Transverse colon (tissue), 4 donors: Measurements from ENCODE around the gene ELFN1. TPM values are rescaled to one million over a fixed set of nuclear protein-coding genes. Genes with fewer than 3 reads are reported as not detected.

Experiments
- DNase-seq: peaks from one replicate; pipeline ENCODE4 v3.0.0-alpha.2; 2019
- H3K27ac ChIP-seq, 4 donors: fragments of 200-600 bp; sonication (generic); 2 replicates each; pipeline ENCODE4 v1.5.1; 2016 to 2018; ENCODE audit warnings: inconsistent platforms in 4 of 4
- H3K27me3 ChIP-seq: fragments of 200-600 bp; sonication (generic); 2 replicates; pipeline ENCODE4 v1.5.1; 2017; ENCODE audit warnings: inconsistent platforms
- H3K36me3 ChIP-seq, 4 donors: fragments of 200-600 bp; sonication (generic); 2 replicates each; pipeline ENCODE4 v1.5.1; 2017 to 2019; ENCODE audit warnings: inconsistent platforms in 4 of 4
- H3K4me1 ChIP-seq, 4 donors: fragments of 200-600 bp; sonication (generic); 2 replicates each; pipeline ENCODE4 v1.5.1; 2017 to 2020; ENCODE audit warnings: inconsistent platforms in 4 of 4
- H3K4me3 ChIP-seq, 4 donors: fragments of 200-600 bp; sonication (generic); 1 replicate in 1 of 4; 2 replicates in 3 of 4; pipeline versions ENCODE4 v1.5.1 to v1.6.1; 2017 to 2019; ENCODE audit warnings: inconsistent platforms in 4 of 4
- H3K9me3 ChIP-seq, 2 donors: fragments of 200-600 bp; sonication (generic); 2 replicates each; pipeline ENCODE4 v1.5.1; 2017 to 2019; ENCODE audit warnings: inconsistent platforms in 2 of 2
- CTCF ChIP-seq, 5 experiments: fragments of 200-600 bp in 3 of 5; fragments of 450-650 bp in 2 of 5; sonication (generic) in 3 of 5; IDR thresholded peaks; 1 replicate in 2 of 5; 2 replicates in 3 of 5; pipeline ENCODE4 v1.5.1; 2016 to 2017; ENCODE audit warnings: antibody characterized with exemption in 5 of 5, inconsistent platforms in 3 of 5, mild to moderate bottlenecking in 2 of 5, moderate library complexity in 1 of 5
- EP300 ChIP-seq: sonication (generic); formaldehyde crosslinking; IDR thresholded peaks from one replicate; pipeline ENCODE4 v1.6.1; 2017; ENCODE audit warnings: antibody characterized with exemption, low read depth
- POLR2A ChIP-seq: fragments of 450-650 bp; IDR thresholded peaks from one replicate; pipeline ENCODE4 v1.6.1; 2016; ENCODE audit warnings: antibody characterized with exemption, mild to moderate bottlenecking, moderate library complexity
- POLR2AphosphoS5 ChIP-seq, 3 donors: sonication (generic); formaldehyde crosslinking; IDR thresholded peaks; one replicate each; pipeline ENCODE4 v1.6.1; 2016; ENCODE audit warnings: antibody characterized with exemption in 3 of 3
- WGBS, 2 donors: methylation state at CpG; one replicate each; pipeline ENCODE4 v1.1.5; 2018; ENCODE audit warnings: low coverage in 1 of 2; 5-methylcytosine and 5-hydroxymethylcytosine counted together
- in situ Hi-C, 4 donors: fragments of 200-750 bp; cut with MboI; loops; one replicate each; pipeline versions ENCODE4 v1.15.0 to v1.15.1; 2017; ENCODE audit warnings: low sequenced_read_pairs in 3 of 4, low pct_ligation_motif_present in 1 of 4, low pct_unique_long_range_greater_than_20kb in 1 of 4
- intact Hi-C: fragments of 100-400 bp; cut with DNase I; formaldehyde crosslinking; loops from one replicate; pipeline ENCODE4 v1.15.1; 2023; ENCODE audit warnings: low total_unique reads
- total RNA-seq, 4 donors: library from RNA; depleted of rRNA; stranded (reverse); fragments of >200 nt; gene quantifications; one replicate each; pipeline ENCODE4 v1.1.0, GENCODE V29; 2016

Gene ELFN1
- total RNA-seq, 4 donors from 2014 or later: 0.14 to 0.60 (median 0.32) TPM; not detected in 1

DNA sequence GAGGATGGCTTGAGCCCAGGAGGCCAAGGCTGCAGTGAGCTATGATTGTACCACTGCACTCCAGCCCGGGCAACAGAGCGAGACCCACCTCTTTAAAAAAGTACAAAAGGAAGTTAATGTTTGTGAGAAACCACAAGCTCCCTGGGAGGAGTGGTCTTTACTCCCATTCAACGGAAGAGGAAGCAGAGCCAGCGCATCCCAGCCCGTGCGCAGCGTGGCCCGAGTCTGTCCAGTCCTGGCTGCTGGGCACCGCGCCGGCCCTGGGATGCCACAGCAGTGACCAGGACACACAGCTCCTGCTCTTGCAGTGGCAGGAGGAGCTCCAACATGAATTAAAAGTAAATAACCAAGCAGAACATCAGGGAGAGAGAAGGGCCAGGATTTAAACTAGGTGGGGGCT lies 68.4 kb downstream of the ELFN1 start:
- no peak for TF ChIP-seq EP300
- TF ChIP-seq POLR2A: no peak
- TF ChIP-seq POLR2AphosphoS5 (IDR thresholded peaks at IDR 0.05): no peak
- TF ChIP-seq CTCF (IDR thresholded peaks at IDR 0.05): no peak
- no peak for DNase-seq
- WGBS, 2 donors: 20 to 70% methylated on average over 2 to 11 of the region's 11 CpGs
- H3K4me3 ChIP-seq: no peak overlapping the region
- no peak overlapping the region for H3K27ac ChIP-seq
- peaks cover 0 to 12% (median 10%) of the 10 kb centered on the region in 4 donors for H3K4me1 ChIP-seq
- in situ Hi-C loops: no loop called here
- H3K36me3 ChIP-seq: no peaks in the 10 kb centered on the region
- intact Hi-C loops: no loop called here
- peaks cover 22% of the 10 kb centered on the region for H3K27me3 ChIP-seq
- H3K9me3 ChIP-seq: no peaks in the 10 kb centered on the region

- Histone ChIP-seq H3K4me3 (no peak overlapping the region), H3K27ac (no peak overlapping the region), H3K4me1 (peaks cover 0 to 12% (median 10%) of the 10 kb centered on the region in 4 donors), H3K9me3 (no peaks in the 10 kb centered on the region), H3K36me3 (no peaks in the 10 kb centered on the region), H3K27me3 (peaks cover 18% of the 10 kb centered on the region)
- 90 to 100% methylated on average over 4 to 19 of the region's 19 CpGs for WGBS, 2 donors
- intact Hi-C loops: no loop called here
- TF ChIP-seq CTCF (IDR thresholded peaks at IDR 0.05): no peak
- TF ChIP-seq POLR2AphosphoS5 (IDR thresholded peaks at IDR 0.05): no peak
- TF ChIP-seq EP300: no peak
- no peak for TF ChIP-seq POLR2A
- DNase-seq: no peak
- in situ Hi-C loops: no loop called here
Observed at GRCh38 chr7:1738956-1739355, 68.9 kb downstream of the ELFN1 start.

DNA sequence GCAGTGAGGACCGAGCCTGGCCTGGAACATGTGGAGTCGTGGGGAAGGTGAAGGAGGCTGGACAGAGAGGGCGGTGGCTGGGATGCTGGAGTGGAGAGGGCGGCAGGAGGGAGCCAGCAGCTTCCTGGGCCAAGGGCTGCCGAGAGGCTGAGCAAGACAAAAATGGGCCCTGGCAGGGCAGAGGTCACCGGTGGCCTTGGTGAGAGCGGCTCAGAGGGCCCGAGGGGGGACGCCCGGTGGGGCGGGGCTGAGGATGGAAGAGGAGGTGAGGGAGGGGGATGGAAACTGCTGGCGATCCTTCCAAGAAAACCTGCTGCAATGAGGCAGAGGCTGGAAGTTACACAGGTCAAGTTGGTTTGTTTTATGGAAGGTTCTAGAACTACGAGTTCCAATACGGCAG lies 69.5 kb downstream of the ELFN1 start:
- Histone ChIP-seq H3K27me3 (peaks cover 11% of the 10 kb centered on the region), H3K27ac (no peak overlapping the region), H3K4me1 (peaks cover 0 to 12% (median 10%) of the 10 kb centered on the region in 4 donors), H3K36me3 (no peaks in the 10 kb centered on the region), H3K4me3 (no peak overlapping the region), H3K9me3 (no peaks in the 10 kb centered on the region)
- in situ Hi-C loops (no loop called here), intact Hi-C loops (no loop called here)
- no peak for TF ChIP-seq EP300
- no peak for TF ChIP-seq CTCF (IDR thresholded peaks at IDR 0.05)
- TF ChIP-seq POLR2AphosphoS5 (IDR thresholded peaks at IDR 0.05): no peak
- TF ChIP-seq POLR2A: no peak
- DNase-seq: no peak
- WGBS, 2 donors: 65 to 72% methylated on average over 3 to 14 of the region's 14 CpGs

- 92% methylated on average over 16 of the region's 17 CpGs; no CpG with 5 or more reads in 1 of the 2 donors for WGBS, 2 donors
- no peak for TF ChIP-seq POLR2A
- no peak for TF ChIP-seq EP300
- no peak for TF ChIP-seq CTCF (IDR thresholded peaks at IDR 0.05)
- TF ChIP-seq POLR2AphosphoS5 (IDR thresholded peaks at IDR 0.05): no peak
- Histone ChIP-seq H3K9me3 (no peaks in the 10 kb centered on the region), H3K4me3 (no peak overlapping the region), H3K27ac (no peak overlapping the region), H3K36me3 (no peaks in the 10 kb centered on the region), H3K4me1 (peaks cover 0 to 12% (median 10%) of the 10 kb centered on the region in 4 donors), H3K27me3 (peaks cover 6% of the 10 kb centered on the region)
- intact Hi-C loops: no loop called here
- no peak for DNase-seq
- in situ Hi-C loops: no loop called here
Observed at GRCh38 chr7:1740214-1740613, 70.1 kb downstream of the ELFN1 start.
